GM20000 (cell line): ENCODE measurements around the gene DAAM2.

ENCODE experiments used
- DNase-seq: peaks from one replicate; pipeline ENCODE4 v3.0.0; 2012; ENCODE audit warnings: low spot score
- TF ChIP-seq, protein P1 (sequence below): IDR thresholded peaks from 2 replicates; pipeline ENCODE4 v1.5.1; 2012; ENCODE audit warnings: mild to moderate bottlenecking, control low read depth; ENCODE audit errors: extremely low read depth, missing control alignments

DAAM2 gene

DNA sequence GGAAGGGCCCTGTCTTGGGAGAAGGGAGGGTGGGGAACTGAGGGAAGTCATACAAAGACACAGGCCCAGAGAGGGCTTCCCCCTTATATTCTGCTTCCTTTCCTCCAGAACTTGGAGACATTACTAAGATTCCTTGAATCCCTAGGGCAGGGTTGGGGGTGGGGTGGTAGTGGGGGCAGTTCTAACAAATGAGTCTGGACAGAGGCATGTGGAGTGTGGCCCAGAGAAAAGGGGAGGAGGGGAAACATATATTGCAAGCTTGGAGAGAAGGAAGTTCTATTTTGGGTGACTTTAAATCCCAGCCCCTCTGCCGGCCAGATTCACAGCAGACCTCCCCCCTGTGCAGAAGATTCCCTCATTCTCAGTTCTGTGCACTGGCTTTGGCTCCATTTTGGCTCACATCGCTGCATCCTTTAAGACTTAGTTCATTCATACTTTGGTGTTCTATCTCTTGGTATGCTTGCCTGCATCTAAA, 43.7 kb downstream of the DAAM2 start:
- no peak for DNase-seq
- TF ChIP-seq, protein P1, sequence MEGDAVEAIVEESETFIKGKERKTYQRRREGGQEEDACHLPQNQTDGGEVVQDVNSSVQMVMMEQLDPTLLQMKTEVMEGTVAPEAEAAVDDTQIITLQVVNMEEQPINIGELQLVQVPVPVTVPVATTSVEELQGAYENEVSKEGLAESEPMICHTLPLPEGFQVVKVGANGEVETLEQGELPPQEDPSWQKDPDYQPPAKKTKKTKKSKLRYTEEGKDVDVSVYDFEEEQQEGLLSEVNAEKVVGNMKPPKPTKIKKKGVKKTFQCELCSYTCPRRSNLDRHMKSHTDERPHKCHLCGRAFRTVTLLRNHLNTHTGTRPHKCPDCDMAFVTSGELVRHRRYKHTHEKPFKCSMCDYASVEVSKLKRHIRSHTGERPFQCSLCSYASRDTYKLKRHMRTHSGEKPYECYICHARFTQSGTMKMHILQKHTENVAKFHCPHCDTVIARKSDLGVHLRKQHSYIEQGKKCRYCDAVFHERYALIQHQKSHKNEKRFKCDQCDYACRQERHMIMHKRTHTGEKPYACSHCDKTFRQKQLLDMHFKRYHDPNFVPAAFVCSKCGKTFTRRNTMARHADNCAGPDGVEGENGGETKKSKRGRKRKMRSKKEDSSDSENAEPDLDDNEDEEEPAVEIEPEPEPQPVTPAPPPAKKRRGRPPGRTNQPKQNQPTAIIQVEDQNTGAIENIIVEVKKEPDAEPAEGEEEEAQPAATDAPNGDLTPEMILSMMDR = no peak

DNA sequence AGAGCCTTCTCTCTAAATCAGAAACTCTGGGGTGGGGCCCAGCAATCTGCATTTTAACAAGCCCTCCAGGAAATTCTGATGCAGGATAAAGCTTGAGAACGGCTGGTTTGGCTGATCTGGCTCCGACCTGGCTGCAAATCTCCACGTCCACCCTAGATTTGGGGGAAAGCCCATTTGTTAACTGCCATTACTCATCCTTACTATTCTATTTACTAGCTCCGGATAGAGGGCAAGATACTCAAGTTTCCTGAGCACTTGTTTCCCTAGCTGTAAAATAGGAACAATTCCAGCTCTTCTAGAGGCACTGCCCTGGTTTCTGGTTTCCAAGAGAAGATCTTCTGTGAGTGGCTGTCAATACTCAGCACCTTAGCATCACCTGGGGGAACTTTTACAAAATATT, 44.4 kb downstream of the DAAM2 start:
- DNase-seq = no peak
- TF ChIP-seq, protein P1 = no peak

DNA sequence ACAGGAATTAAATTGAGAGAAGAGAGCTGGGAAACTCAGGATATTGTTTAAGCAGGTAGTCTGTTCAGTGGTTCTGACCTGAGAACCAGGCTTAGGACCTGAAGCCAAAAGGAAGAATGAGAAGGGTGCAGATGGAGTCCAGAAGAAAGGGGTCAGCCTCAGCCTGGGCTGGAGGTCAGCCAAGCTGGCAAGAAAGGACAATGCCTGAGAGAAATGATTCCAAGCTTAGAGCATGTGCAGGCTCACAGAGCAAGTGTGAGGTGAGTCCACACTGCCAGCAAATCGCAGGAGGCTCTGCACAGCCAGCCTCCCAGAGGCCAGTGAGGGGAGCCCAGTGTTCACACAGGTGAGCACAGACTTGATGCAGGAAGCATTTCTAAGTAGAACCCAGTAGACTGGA, 47.3 kb downstream of the DAAM2 start:
- no peak for DNase-seq
- TF ChIP-seq, protein P1 = no peak

DNA sequence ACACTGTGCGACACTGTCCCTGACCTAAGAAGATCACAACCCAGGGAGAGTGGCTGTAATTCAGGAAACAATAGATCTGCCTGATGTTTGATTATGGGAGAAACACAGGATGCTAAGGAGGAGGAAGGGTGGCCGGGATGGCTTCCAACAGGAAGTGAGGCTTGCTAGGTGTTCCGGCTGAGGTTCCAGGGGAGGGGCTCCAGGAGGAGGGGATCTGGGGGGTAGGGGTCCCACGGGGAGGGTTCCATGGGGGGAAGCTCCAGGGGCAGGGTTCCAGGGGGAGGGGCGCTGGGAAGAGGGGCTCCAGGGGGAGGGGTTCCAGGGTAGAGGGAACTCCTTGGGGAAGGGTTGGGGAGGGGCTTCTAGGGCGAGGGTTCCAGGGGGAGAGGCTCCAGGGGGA, 48.6 kb downstream of the DAAM2 start:
- TF ChIP-seq, protein P1 = no peak
- DNase-seq = no peak

DNA sequence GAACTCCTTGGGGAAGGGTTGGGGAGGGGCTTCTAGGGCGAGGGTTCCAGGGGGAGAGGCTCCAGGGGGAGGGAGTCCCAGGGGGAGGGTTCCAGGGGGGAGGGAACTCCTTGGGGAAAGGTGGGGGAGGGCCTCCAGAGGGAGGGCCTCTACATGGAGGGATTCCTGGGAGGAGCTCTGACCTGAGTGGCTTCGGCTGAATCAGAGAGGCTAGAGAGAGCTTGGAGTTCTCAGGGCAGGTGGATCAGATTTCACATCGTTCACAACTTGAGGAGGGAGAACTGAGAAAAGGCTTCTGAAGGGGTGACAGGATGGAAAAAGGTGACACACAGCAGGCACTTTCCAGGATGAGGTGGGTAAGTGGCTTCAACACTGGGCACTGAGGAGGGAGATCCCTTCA, 49.1 kb downstream of the DAAM2 start:
- TF ChIP-seq, protein P1 = no peak

DNA sequence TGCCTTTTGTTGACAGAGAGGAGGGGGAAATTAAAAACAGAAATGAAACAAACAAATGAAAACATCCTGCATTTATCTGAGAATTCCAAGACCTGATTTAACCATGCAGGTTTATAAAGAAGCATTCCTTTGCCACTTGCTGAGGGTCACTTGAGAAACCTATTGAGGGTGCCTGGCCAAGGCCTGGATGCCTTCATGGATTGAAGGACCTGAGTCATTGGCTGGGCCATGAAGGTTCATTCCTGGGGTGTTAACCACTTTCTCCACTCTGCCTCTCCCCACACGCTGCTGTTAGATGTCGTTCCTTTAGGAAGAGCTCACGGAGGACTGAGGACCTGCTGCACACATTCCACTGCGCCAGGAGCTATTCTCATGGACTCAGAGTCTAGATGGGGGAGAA, 49.7 kb downstream of the DAAM2 start:
- no peak for DNase-seq
- TF ChIP-seq, protein P1 = no peak

More for the DNA sequence above, 49.1 kb downstream of the DAAM2 start:
- DNase-seq = no peak

DNA sequence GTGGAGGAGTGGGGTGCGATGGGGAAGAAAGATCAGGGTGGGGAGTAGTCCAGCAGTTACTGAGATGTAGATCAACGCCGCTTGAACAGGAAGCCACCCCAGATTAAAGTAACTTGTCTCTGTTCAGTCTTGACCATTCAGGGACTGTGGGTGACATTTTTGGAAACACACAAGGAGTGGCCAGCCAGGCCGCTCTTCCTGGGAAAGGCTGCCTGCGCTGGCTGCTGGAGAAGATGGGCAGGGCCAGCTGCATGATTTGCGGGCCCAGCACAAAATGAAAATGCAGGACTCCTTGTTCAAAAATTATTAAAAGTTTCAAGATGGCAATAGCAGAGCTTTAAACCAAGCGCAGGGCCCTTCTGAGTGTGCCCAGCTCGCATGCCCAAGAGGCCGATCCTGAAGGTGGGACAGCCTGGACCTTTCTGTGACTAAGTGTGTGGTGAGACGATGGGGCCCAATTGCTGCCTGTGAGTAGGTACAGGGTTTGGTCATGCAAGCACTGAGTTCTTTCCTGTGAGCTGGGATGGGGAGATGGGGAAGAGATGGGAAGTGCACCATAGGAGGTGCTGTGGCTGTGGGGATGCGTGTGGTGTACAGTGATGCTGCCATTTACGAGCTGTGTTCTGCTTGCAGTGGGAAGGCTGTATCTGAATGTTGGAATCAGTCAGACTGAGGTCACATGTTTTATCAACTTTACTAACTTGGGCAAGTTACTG, 51.3 kb downstream of the DAAM2 start:
- TF ChIP-seq, protein P1 = no peak
- no peak for DNase-seq
